Stimulated activated CD8-positive, alpha-beta memory T cell treated with anti-CD3 and anti-CD28 coated beads, Interleukin-4, amount 100 ng/mL, for 24 hours (primary cell): ENCODE results near the gene SLC27A3.
"Not testable (repeated sequence)": the region's sequence is repeated elsewhere in the genome, so short reads cannot be mapped to it uniquely, and the experiment has no call there.

Source experiments
- DNase-seq: peaks from one replicate; pipeline ENCODE4 v3.0.0-alpha.2; 2020; ENCODE audit warnings: low read depth

The SLC27A3 gene

GRCh38 chr1:153763365-153764225, 11.6 kb upstream of the SLC27A3 start:
- no peak for DNase-seq

- no peak for DNase-seq
Measured at GRCh38 chr1:153764310-153764709, 10.9 kb upstream of the SLC27A3 start.

DNA sequence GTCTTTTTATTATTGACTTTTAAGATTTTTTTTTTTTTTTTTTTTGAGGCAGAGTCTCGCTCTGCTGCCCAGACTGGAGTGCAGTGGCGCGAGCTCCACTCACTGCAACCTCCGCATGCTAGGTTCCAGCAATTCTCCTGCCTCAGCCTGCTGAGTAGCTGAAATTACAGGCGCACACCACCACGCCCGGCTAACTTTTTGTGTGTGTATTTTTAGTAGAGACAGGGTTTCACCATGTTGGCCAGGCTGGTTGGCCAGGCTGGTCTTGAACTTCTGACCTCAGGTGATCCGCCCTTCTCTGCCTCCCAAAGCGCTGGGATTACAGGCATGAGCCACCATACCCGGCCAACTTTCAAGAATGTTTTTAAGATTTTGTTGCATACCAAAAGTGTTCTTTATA, 8.5 kb upstream of the SLC27A3 start:
- DNase-seq: not testable (repeated sequence)

GRCh38 chr1:153767519-153767918, 7.7 kb upstream of the SLC27A3 start:
- DNase-seq: no peak

GRCh38 chr1:153768316-153769181, 6.7 kb upstream of the SLC27A3 start:
- no peak for DNase-seq

DNA sequence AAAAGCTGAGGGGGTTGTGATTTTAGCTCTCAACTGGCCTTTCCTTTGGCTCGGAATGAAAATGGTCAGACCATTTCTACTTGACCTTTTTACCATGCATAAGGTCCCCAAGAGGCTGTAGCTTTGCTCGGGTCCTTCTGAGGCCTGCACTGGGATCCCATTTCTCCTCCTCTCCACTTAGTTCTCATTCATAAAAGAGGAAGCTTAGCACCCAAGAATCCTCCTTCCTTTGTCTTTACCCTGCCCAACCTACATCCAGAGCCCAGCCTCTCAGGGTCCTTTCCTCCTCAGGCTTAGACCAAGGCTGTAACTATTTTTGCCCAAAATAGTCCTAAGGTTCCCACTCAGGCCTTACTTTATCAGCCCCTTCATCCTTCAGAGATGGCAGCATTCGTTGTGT, 6.0 kb upstream of the SLC27A3 start:
- no peak for DNase-seq

GRCh38 chr1:153770797-153771196, 4.4 kb upstream of the SLC27A3 start:
- no peak for DNase-seq

DNA sequence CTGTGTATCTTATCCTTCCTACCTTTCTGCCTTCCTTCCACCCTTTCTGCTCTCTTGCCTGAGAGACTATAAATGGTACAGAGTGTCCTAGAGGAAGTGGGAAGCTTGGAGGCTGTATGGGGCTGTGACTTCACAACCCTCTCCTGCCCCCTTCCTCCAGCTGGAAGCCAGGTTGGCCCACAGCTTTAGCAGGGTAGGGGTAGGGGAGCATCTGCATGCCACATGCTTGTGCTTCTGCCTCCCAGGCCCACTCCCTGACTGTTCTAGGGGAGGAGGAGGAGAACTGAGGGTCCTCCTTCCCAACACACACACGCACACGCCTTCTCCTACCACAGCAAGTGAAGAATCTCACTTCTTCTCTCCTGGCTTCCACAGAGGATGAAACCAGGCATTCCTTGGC, 3.9 kb upstream of the SLC27A3 start:
- DNase-seq: no peak

GRCh38 chr1:153771841-153772593, 3.2 kb upstream of the SLC27A3 start:
- DNase-seq: no peak

GRCh38 chr1:153773096-153773921, 1.9 kb upstream of the SLC27A3 start:
- no peak for DNase-seq

- no peak for DNase-seq
Measured at GRCh38 chr1:153774026-153774595, 1.1 kb upstream of the SLC27A3 start.

DNA sequence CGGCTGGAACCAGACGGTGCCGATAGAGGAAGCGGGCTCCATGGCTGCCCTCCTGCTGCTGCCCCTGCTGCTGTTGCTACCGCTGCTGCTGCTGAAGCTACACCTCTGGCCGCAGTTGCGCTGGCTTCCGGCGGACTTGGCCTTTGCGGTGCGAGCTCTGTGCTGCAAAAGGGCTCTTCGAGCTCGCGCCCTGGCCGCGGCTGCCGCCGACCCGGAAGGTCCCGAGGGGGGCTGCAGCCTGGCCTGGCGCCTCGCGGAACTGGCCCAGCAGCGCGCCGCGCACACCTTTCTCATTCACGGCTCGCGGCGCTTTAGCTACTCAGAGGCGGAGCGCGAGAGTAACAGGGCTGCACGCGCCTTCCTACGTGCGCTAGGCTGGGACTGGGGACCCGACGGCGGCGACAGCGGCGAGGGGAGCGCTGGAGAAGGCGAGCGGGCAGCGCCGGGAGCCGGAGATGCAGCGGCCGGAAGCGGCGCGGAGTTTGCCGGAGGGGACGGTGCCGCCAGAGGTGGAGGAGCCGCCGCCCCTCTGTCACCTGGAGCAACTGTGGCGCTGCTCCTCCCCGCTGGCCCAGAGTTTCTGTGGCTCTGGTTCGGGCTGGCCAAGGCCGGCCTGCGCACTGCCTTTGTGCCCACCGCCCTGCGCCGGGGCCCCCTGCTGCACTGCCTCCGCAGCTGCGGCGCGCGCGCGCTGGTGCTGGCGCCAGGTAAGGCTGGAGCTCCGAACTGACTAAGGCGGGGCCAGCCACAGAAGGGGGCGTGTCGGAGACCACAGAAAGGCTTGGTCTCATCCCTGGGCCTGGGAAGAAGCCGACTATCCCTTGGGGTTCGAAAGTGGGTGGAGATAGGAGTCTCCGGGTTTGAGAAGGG, 486 bp downstream of the SLC27A3 start:
- DNase-seq: peak; percentile 43

DNA sequence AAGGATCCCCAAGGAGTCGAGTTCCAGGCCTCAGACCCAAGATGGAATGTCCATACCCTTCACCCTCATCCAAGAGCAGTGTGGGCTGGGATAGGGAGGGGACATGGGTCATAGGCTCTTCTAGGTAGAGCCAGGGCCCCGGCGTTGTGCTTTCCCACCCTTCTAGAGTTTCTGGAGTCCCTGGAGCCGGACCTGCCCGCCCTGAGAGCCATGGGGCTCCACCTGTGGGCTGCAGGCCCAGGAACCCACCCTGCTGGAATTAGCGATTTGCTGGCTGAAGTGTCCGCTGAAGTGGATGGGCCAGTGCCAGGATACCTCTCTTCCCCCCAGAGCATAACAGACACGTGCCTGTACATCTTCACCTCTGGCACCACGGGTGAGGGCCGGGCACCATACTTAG, 1.1 kb downstream of the SLC27A3 start:
- DNase-seq: no peak

GRCh38 chr1:153776845-153777370, 1.7 kb downstream of the SLC27A3 start:
- no peak for DNase-seq

GRCh38 chr1:153777648-153778047, 2.4 kb downstream of the SLC27A3 start:
- no peak for DNase-seq

DNA sequence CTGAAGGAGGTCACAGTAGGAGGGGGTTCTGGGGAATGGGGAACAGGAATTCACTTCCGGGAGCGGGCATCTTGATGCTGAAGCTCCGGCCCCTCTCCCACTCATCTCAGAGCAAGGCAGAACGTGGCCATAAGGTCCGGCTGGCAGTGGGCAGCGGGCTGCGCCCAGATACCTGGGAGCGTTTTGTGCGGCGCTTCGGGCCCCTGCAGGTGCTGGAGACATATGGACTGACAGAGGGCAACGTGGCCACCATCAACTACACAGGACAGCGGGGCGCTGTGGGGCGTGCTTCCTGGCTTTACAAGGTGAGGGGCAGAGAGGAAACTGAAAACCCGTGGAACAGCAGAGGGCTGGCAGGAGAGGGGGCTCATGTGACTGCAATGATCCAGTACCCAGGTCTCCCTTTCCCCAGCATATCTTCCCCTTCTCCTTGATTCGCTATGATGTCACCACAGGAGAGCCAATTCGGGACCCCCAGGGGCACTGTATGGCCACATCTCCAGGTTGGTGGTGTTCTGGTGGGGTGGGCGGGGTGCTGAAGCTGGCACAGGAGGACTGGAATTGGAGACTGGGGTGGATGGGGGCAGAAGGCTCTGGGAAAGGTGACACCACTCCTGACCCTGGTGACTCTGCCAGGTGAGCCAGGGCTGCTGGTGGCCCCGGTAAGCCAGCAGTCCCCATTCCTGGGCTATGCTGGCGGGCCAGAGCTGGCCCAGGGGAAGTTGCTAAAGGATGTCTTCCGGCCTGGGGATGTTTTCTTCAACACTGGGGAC, 3.0 kb downstream of the SLC27A3 start:
- no peak for DNase-seq

DNA sequence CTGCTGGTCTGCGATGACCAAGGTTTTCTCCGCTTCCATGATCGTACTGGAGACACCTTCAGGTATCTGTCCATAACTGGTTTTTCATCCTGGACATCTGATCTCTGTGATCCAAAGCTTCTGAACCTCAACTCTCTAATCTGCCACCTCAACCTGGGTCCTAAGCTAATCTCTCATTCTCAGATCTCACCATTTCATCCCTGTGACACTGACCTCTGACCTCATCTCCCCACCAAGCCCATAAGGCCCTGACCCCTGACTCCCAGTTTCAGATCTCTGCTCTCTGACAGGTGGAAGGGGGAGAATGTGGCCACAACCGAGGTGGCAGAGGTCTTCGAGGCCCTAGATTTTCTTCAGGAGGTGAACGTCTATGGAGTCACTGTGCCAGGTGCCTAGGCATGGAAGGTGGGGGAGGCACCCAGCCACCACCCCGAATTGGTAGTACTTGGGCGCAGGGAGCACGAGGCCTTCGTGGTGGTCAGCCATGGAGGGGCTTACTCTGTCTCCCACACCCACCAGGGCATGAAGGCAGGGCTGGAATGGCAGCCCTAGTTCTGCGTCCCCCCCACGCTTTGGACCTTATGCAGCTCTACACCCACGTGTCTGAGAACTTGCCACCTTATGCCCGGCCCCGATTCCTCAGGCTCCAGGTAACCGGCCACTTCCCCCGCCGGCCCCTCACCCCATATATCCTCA, 3.8 kb downstream of the SLC27A3 start:
- no peak for DNase-seq

DNA sequence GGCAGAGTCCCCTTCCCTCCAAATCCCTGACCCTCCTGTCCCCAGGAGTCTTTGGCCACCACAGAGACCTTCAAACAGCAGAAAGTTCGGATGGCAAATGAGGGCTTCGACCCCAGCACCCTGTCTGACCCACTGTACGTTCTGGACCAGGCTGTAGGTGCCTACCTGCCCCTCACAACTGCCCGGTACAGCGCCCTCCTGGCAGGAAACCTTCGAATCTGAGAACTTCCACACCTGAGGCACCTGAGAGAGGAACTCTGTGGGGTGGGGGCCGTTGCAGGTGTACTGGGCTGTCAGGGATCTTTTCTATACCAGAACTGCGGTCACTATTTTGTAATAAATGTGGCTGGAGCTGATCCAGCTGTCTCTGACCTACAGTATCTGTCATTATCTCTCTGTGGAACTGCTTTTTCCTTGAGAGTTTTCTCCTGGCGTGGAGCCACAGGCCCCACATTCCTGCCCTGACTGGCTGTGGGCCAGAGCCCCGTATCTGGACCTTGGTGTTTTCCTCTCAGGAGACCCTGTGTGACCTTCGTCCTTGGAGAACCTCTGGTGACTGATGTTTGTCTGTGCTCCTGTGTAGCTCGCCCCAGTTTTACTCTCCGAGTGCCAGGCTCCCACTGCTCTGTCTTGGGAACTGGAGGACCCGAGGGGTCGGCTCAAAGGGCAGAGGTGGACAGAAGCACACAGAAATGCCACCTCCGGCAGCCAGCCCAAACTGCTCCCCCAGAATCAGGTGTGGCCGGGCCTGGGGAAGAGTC, 4.8 kb downstream of the SLC27A3 start:
- no peak for DNase-seq
